Measurements from ENCODE around the gene NRTN. TPM values are rescaled to one million over a fixed set of nuclear protein-coding genes. Genes with fewer than 3 reads are reported as not detected.

NRTN gene
- total and polyA plus RNA-seq, 2 of the 13 experiments (the other 11 are each of a cell fraction or from before 2014, with no cell fraction given), result 4.1 to 5.3 TPM

DNA sequence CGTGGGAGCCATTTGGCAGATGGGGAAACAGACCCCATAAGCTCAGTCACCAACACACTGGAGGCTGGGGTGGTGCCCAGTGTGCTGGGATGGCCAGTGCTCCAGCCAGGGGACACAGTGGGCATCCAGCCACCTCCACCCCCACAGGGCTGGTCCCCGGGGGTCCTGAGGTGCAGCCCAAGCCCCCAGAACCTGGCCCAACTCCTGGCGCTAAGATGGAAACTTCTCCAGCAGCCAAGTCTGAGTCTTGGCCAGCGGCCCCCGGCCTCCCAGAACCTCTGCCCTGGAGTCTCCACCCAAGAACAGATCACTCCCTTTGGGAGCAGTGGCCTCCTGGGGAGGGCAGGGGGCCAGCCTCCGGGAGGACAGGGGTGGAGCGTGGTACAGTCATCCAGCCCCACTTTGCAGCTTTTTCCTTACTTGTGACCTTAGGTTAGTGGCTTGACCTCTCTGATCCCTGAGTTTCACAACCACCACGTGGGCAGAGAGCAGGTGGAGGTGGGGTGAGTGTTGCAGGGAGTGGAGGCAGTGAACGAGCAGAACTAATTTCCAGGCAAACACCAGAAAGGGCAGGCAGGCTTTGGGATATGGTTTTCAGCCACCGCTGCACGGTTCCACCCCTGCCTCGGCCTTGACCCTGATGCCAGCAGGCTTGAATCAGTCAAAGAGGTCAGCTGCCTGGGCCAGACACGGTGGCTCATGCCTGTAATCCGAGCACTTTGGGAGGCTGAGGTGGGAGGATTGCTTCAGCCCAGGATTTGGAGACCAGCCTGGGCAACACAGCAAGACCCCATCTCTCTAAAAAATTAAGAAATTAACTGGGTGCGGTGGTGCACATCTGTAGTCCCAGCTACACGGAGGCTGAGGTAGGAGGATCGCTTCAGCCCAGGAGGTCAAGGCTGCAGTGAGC, 4.3 kb upstream of the NRTN start (continued):
- TF ChIP-seq, protein P1, sequence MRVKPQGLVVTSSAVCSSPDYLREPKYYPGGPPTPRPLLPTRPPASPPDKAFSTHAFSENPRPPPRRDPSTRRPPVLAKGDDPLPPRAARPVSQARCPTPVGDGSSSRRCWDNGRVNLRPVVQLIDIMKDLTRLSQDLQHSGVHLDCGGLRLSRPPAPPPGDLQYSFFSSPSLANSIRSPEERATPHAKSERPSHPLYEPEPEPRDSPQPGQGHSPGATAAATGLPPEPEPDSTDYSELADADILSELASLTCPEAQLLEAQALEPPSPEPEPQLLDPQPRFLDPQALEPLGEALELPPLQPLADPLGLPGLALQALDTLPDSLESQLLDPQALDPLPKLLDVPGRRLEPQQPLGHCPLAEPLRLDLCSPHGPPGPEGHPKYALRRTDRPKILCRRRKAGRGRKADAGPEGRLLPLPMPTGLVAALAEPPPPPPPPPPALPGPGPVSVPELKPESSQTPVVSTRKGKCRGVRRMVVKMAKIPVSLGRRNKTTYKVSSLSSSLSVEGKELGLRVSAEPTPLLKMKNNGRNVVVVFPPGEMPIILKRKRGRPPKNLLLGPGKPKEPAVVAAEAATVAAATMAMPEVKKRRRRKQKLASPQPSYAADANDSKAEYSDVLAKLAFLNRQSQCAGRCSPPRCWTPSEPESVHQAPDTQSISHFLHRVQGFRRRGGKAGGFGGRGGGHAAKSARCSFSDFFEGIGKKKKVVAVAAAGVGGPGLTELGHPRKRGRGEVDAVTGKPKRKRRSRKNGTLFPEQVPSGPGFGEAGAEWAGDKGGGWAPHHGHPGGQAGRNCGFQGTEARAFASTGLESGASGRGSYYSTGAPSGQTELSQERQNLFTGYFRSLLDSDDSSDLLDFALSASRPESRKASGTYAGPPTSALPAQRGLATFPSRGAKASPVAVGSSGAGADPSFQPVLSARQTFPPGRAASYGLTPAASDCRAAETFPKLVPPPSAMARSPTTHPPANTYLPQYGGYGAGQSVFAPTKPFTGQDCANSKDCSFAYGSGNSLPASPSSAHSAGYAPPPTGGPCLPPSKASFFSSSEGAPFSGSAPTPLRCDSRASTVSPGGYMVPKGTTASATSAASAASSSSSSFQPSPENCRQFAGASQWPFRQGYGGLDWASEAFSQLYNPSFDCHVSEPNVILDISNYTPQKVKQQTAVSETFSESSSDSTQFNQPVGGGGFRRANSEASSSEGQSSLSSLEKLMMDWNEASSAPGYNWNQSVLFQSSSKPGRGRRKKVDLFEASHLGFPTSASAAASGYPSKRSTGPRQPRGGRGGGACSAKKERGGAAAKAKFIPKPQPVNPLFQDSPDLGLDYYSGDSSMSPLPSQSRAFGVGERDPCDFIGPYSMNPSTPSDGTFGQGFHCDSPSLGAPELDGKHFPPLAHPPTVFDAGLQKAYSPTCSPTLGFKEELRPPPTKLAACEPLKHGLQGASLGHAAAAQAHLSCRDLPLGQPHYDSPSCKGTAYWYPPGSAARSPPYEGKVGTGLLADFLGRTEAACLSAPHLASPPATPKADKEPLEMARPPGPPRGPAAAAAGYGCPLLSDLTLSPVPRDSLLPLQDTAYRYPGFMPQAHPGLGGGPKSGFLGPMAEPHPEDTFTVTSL (CRISPR knock-in tag; IDR thresholded peaks at IDR 0.05; ENCODE audit: borderline replicate concordance), result no peak
- TF ChIP-seq ZFP37 (CRISPR knock-in tag; IDR thresholded peaks at IDR 0.05; ENCODE audit: borderline replicate concordance) (no peak), GTF2F1 (IDR thresholded peaks at IDR 0.05; ENCODE audit: low read length) (no peak), PITX1 (CRISPR knock-in tag; IDR thresholded peaks at IDR 0.05) (peak; percentile 70; the same call in 1 of the 2 replicates), MED8 (CRISPR knock-in tag; IDR thresholded peaks at IDR 0.05; ENCODE audit: insufficient replicate concordance) (peak; percentile 30), SRSF9 (IDR thresholded peaks at IDR 0.05; ENCODE audit: borderline replicate concordance, insufficient read depth, low read depth, low read length, poor library complexity, severe bottlenecking) (no peak), ZNF256 (CRISPR knock-in tag; conservative IDR thresholded peaks at IDR 0.05) (no peak), NR2F1 (CRISPR knock-in tag; IDR thresholded peaks at IDR 0.05) (peak; percentile 85 to 89), RXRA (CRISPR knock-in tag; IDR thresholded peaks at IDR 0.05) (peak; percentile 91), ZNF326 (CRISPR knock-in tag; IDR thresholded peaks at IDR 0.05; ENCODE audit: borderline replicate concordance) (no peak), ZNF264 (CRISPR knock-in tag; IDR thresholded peaks at IDR 0.05) (peak; percentile 25; the same call in 1 of the 2 replicates), CEBPB (IDR thresholded peaks at IDR 0.05; ENCODE audit: borderline replicate concordance, low read depth, low read length) (peak; percentile 59; the same call in 1 of the 2 replicates)
- TF ChIP-seq, protein P2, sequence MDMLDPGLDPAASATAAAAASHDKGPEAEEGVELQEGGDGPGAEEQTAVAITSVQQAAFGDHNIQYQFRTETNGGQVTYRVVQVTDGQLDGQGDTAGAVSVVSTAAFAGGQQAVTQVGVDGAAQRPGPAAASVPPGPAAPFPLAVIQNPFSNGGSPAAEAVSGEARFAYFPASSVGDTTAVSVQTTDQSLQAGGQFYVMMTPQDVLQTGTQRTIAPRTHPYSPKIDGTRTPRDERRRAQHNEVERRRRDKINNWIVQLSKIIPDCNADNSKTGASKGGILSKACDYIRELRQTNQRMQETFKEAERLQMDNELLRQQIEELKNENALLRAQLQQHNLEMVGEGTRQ (IDR thresholded peaks at IDR 0.05; ENCODE audit: low read depth, low read length), result 0 out of 2 replicates have a peak, but pooled peaks have one; percentile 54
- TF ChIP-seq, protein P2 (CRISPR knock-in tag; IDR thresholded peaks at IDR 0.05; ENCODE audit: borderline replicate concordance), result peak; percentile 65; the same call in 1 of the 2 replicates
- TF ChIP-seq, protein P3, sequence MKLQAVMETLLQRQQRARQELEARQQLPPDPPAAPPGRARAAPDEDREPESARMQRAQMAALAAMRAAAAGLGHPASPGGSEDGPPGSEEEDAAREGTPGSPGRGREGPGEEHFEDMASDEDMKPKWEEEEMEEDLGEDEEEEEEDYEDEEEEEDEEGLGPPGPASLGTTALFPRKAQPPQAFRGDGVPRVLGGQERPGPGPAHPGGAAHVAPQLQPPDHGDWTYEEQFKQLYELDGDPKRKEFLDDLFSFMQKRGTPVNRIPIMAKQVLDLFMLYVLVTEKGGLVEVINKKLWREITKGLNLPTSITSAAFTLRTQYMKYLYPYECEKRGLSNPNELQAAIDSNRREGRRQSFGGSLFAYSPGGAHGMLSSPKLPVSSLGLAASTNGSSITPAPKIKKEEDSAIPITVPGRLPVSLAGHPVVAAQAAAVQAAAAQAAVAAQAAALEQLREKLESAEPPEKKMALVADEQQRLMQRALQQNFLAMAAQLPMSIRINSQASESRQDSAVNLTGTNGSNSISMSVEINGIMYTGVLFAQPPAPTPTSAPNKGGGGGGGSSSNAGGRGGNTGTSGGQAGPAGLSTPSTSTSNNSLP (IDR thresholded peaks at IDR 0.05; ENCODE audit: low read depth, low read length), result no peak
- TF ChIP-seq, protein P4, sequence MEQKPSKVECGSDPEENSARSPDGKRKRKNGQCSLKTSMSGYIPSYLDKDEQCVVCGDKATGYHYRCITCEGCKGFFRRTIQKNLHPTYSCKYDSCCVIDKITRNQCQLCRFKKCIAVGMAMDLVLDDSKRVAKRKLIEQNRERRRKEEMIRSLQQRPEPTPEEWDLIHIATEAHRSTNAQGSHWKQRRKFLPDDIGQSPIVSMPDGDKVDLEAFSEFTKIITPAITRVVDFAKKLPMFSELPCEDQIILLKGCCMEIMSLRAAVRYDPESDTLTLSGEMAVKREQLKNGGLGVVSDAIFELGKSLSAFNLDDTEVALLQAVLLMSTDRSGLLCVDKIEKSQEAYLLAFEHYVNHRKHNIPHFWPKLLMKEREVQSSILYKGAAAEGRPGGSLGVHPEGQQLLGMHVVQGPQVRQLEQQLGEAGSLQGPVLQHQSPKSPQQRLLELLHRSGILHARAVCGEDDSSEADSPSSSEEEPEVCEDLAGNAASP (CRISPR knock-in tag; IDR thresholded peaks at IDR 0.05; ENCODE audit: borderline replicate concordance), result peak; percentile 21; the same call in 1 of the 2 replicates
